Measurements from ENCODE around the gene NUDT9.
A peak's percentile ranks its signal among the peaks of the same experiment; 100 is the strongest.
"Not testable (repeated sequence)": the region's sequence is repeated elsewhere in the genome, so short reads cannot be mapped to it uniquely, and the experiment has no call there.

NUDT9 gene

GRCh38 chr4:87409420-87409939 is 12.9 kb upstream of the NUDT9 start:
- DNase-seq (ENCODE audit: low spot score), result no peak

GRCh38 chr4:87410157-87410556 is 12.2 kb upstream of the NUDT9 start:
- no peak for DNase-seq (ENCODE audit: low spot score)

GRCh38 chr4:87410679-87411078 is 11.7 kb upstream of the NUDT9 start:
- no peak for DNase-seq (ENCODE audit: low spot score)

- no peak for DNase-seq (ENCODE audit: low spot score)
These were observed 7.6 kb upstream of the NUDT9 start for GRCh38 chr4:87414816-87415215.

- DNase-seq (ENCODE audit: low spot score), result no peak
These were observed 5.4 kb upstream of the NUDT9 start for GRCh38 chr4:87416965-87417364.

GRCh38 chr4:87418410-87418809 is 4.0 kb upstream of the NUDT9 start:
- DNase-seq (ENCODE audit: low spot score), result not testable (repeated sequence)

- no peak for DNase-seq (ENCODE audit: low spot score)
These were observed 2.7 kb upstream of the NUDT9 start for GRCh38 chr4:87419578-87420249.

- no peak for DNase-seq (ENCODE audit: low spot score)
These were observed 2.0 kb upstream of the NUDT9 start for GRCh38 chr4:87420276-87420830.

- no peak for DNase-seq (ENCODE audit: low spot score)
These were observed 1.1 kb downstream of the NUDT9 start for GRCh38 chr4:87423317-87424098.

- not testable (repeated sequence) for DNase-seq (ENCODE audit: low spot score)
These were observed 1.7 kb downstream of the NUDT9 start for GRCh38 chr4:87424099-87424543.

- DNase-seq (ENCODE audit: low spot score), result no peak
These were observed 3.3 kb downstream of the NUDT9 start for GRCh38 chr4:87425711-87426110.

GRCh38 chr4:87426865-87427517 is 4.6 kb downstream of the NUDT9 start:
- DNase-seq (ENCODE audit: low spot score), result no peak

GRCh38 chr4:87427518-87427868 is 5.1 kb downstream of the NUDT9 start:
- no peak for DNase-seq (ENCODE audit: low spot score)

- no peak for DNase-seq (ENCODE audit: low spot score)
These were observed 6.6 kb downstream of the NUDT9 start for GRCh38 chr4:87428979-87429378.

GRCh38 chr4:87430038-87430437 is 7.7 kb downstream of the NUDT9 start:
- DNase-seq (ENCODE audit: low spot score), result no peak

- DNase-seq (ENCODE audit: low spot score), result no peak
These were observed 11.0 kb downstream of the NUDT9 start for GRCh38 chr4:87433342-87433741.

- no peak for DNase-seq (ENCODE audit: low spot score)
These were observed 20.5 kb downstream of the NUDT9 start for GRCh38 chr4:87442889-87443288.

- DNase-seq (ENCODE audit: low spot score), result no peak
These were observed 22.4 kb downstream of the NUDT9 start for GRCh38 chr4:87444741-87445140.

GRCh38 chr4:87445964-87446363 is 23.6 kb downstream of the NUDT9 start:
- DNase-seq (ENCODE audit: low spot score), result peak; percentile 16

- not testable (repeated sequence) for DNase-seq (ENCODE audit: low spot score)
These were observed 24.0 kb downstream of the NUDT9 start for GRCh38 chr4:87446375-87446774.

GRCh38 chr4:87451537-87451936 is 29.2 kb downstream of the NUDT9 start:
- DNase-seq (ENCODE audit: low spot score), result no peak

GRCh38 chr4:87458913-87459312 is 36.5 kb downstream of the NUDT9 start:
- no peak for DNase-seq (ENCODE audit: low spot score)

Data from globus pallidus (tissue), 1 donor.